COLO829 (cell line): ENCODE results near the gene ARHGAP15.

Experiments
- DNase-seq: peaks from one replicate; pipeline ENCODE4 v3.0.0; 2012; ENCODE audit warnings: low spot score

ARHGAP15 gene

DNA sequence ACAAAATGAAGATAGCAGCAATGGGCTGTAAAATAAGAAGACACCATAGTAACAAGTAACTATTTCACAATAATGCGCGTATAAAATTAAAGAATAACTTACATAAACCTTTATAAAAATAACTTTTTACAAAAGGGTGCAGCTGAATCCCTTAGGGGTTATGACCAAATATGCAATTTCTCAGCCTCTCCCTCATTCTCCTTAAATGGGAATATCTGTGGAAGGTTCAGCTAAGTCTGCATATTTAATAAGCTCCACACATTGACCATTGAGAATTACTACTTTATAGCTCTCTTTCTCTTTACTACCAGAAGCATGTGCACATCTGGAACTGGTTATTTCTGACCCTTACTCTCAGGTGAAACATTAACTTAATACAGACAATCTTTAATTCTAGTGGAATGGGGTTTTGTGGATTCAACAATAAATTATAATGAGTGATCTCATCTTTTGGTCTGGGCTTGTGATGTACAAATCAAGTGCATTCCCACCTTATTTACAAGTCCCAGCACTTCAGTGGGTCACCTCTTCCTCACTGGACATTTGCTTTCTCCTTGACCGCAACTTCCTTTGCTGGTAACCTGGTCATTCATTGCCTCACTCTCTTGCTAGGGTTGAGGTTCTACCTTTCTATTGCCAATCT lies 15.7 kb downstream of the ARHGAP15 start:
- no peak for DNase-seq

DNA sequence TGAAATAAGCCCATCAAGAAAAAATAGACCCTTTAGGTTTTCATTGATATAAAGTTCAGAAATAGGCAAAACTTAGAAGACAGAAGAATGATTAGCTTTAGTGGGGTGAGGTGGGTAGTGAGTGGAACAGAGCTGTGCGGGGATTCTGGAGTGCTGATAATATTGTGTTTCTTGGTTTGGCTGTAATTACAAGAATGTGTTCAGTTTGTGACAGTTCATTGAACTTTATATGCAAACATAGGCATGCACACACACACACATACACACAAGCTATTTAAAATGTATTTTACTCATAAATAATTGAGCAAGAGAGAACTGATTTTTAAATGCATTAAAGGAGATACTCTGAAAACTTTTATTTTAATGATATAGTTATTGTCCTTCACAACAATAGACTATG lies 17.1 kb downstream of the ARHGAP15 start:
- DNase-seq = no peak

DNA sequence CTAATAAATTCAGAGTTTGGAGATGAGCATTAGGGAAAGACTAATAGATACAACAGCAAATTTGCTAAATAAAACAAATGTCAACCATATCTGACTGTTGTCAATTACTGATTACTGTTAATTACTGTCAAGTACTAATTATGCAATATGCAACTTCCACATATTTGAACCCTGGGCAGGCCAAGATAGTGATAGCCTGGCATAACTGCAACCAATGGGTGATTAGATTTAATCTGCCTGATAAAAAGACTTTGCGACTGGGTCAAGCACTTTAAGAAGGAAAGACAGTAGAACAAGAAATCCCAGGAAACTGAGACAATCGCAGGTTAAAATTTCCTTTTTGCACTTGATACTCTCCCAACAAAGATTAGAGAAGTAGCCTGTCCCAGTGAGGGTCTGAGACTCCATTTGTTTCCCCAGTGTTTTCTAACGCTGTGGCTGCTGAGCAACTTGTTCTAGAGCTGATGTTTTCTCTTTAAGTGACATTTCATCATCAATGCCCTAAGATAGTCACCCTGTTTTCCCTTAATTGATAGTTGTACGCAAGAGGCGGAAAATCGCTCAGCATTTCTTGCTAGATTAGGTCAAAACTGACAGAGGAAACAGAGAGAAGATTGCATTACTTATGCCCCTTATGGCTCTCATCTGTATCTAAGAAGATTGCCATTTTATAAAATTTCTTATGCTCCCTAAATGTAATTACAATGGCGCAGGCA lies 17.8 kb downstream of the ARHGAP15 start:
- DNase-seq = no peak

DNA sequence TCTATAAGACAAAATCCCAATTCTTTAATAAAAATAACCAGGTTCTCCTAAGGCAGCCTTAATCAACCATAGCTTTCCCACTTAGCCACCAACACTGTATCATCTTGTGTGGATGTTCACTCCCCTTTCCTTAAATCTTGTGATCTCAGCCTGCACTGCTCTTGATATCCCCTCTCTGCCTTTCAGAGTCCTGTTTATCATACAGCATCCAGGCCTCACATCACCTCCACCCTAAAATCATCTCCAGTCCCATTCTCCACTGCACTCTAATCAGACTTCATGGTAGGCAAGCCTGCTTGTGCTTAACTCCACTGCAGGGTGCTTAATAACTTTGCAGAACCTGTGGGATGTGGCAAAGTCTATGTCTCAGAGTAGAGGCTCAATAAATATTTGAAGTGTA lies 18.8 kb downstream of the ARHGAP15 start:
- no peak for DNase-seq

DNA sequence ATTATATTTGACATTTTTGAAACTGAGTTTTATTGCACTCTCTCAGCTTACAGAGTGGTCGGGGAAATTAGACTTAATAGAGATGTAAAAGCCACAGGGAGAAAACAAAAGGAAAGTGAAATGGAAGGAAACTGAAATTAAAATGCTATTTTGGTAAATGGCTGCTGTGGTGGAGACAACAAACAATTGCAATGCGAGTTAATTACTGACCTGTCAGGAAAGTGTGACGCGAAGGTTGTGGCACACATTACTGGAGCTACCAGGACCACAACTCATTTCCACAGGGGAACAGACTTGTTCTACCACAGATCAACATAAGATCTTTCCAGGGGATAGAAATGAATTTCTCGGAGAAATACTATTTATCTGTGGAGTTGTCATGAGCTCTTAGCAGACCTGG lies 19.5 kb downstream of the ARHGAP15 start:
- no peak for DNase-seq

DNA sequence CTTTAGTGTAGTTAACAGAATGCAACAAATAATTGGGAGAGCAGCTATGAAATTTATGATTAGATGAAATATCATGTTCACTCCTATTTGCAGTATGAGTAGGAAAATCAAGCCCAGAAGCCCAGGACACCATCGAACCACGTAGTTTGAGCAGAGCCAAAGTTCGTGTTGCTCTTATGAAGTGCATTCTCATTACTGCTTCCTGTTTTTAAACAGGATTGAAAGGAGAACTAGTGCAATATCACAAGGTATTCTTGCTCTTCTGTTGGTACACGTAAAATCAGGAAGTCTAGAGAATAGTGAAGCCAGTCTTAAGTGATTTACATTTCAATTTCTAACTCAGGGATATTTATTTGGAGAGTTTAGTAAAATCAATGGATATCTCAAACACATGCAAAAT lies 21.1 kb downstream of the ARHGAP15 start:
- no peak for DNase-seq

DNA sequence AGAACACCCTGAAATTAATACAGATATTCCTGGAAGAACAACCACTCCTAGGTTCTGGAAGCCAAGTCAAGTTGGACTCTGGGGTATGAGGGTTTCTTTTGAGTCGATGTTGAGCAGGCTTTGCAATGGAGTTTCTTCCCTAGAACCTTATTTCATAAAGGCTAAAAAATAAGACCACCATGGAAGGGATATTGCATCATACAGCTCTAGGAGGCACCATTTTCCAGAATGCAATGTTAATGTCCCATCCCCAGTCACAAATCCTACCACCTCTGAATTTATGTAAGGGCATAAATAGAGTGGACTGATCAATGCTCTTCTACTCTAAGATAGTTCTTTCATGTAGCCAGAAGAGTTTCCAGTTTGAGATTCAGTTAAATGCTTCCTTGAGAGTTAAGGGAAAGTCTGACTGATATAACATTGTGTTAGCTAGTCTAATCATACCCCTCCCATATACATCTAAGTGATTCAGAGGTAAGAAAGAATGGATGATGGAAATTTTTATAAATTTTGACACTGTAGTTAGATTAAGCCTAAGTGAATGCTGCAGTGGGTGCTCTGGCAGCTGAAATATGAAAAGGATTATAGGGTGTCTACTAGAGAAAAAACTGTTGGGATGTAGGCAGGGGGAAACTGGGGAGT lies 22.0 kb downstream of the ARHGAP15 start:
- DNase-seq = no peak

DNA sequence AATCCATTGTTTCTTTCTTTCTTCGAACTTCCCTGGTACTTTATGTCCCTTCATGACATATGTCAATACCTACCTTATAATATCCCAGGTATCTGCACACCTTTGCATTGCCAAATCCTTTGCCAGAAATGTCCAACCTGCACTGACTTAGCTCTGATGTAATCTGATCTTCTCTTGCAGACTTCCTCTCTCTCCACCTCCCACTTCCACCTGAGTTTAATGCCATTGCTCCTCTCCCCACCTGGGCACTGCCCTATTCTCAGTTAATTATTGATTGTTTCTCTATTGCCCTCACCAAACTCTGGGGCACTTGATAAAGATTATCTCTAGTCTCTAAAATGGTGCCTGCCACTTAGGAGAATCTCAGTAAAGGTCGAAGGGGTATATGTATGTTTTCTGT lies 23.0 kb downstream of the ARHGAP15 start:
- DNase-seq = no peak

DNA sequence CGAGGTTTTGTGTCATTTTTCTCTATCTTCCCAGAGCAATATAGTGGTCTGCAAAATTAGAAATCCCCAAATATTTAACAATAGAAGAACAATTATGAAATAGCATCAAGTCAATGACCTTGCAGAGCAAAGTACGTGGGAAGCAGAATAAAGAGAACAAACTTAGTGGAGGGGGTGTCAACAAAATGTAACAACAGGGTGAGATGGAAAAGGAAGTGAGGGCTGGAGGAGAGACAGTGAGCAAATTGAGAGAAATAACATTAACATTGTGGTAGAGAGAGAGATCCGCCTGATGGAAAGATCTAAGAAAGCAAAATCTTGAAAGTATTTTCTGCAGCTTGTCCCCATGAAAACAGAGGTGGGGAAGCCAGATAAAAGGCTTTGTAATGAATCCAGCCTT lies 23.4 kb downstream of the ARHGAP15 start:
- no peak for DNase-seq

DNA sequence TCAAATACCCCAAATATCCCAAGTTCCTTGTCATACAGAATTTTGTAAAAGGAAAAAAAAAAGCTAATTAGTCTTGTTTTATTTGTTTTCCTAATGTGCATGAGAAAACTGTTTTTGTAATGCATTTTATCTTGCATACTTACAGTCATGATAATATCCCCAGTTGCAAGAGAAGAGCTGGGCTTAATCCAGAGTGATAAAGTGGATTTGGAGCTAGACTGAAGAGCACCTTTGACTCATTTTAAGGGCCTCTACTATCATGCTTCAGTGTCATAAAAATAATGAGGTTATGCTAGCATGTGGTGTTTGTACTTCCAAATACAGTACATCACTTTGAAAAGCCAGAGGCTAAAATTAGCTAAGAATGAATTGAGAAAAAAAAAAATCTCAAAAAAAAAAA lies 26.4 kb downstream of the ARHGAP15 start:
- DNase-seq = no peak

DNA sequence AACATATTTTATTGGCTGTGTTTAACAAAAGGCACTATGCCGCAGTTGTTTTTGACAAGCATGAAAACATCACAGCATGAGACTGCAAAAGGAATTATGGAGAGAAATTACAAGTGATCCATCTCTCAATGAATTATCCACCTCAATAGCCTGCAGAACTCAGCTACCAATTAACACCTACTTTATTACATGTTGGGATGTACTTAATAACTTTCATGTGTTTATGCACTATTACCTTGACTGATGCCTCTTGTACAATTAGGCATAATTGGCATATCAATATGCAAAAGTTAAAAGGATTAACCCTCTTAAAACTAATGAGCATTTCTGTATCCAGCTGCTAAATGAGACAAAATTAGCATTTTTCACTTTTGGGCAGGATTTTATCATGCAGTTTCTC lies 27.8 kb downstream of the ARHGAP15 start:
- no peak for DNase-seq

DNA sequence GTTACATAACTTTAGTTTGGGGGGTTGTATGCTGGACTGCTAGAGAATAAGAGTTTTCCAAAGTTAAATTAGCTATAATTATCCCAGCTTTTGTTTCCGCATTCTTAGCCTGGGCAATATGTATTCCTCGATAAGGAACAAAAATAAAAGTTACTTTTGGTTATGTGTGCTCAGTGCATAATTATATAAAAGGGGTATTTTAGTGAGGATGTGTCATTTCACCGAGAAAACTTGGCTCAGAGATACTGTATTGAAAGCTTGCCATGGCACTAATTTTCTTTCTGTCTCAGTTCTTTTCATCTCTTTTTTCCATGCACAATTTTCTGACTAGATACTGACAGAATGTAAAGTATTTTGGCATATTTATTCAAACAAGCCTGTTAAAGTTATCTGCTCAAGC lies 28.2 kb downstream of the ARHGAP15 start:
- DNase-seq = no peak

DNA sequence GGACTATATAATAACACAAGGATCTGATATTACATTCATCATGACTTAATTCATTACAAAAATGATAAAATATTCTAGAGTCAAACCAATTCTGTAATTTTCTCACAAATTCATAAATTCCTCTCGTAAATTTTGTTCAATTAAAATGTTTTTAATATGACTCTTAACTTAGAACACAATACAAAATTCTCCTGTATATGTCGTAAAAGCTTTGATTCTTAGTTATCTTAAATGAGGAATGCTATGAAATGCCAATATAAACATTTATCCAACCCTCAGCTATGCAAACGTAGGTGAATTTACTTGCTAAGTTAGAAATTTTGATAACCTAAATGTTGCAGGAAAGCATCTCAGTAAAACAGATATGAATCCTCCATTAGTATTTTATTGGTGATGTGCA lies 28.9 kb downstream of the ARHGAP15 start:
- no peak for DNase-seq

DNA sequence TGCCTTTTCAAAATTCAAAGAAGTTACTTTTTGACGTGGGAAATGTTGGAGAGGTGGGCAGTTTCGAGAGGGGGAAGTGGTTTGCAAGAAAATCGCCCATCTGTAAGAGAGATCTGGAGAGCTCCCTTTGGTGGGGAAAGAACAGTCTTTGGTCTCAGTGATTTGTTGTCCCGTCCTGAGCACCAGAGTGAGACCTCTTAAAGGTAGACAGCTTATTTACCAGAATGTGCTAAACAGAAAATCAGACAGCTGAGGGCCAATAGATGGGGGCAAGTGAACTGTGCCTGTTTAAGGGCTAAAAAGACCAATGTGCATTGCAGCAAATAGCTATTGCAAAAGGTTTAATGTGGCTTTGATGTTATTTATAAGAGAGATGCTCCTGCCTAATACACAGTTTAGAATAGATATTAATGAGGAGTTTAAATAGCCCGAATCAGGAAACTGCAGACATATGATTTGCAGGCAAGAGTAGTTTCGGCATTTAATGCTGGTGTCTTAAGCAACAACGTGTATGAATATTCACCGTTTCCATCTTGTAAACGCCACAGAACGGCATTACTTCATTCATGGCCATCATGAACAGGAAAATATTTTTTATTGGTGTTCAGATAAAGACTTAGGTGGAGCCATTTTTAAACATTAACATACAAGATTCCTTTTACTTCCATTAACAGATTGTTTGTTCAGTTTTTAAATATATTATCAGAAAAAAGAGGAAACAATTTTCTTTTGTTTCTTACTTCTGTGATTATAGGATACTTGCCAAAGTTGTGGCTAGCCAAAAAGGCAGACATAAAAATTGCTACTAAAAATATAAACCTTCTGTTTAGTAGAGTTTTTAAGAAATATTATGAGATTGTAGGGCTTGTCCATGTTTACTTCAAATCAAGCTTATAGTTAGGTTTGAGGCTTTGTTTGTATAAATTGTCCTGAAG lies 29.6 kb downstream of the ARHGAP15 start:
- no peak for DNase-seq

DNA sequence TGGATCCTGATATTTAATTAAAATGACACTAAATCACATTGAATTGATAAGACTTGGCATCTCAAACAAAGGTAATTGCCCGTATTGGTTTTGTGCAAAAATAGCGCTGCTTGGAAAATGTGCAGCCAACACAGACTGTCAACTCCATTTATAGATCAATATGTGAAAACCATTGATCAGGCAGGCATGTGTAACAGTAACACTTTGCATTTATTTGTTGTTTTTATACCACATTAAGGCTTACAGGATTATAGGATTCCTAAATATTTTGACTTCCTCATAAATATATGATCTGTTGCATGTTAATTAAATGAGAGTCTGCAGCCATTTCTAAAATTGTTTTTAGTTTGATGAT lies 30.2 kb downstream of the ARHGAP15 start:
- DNase-seq = no peak

DNA sequence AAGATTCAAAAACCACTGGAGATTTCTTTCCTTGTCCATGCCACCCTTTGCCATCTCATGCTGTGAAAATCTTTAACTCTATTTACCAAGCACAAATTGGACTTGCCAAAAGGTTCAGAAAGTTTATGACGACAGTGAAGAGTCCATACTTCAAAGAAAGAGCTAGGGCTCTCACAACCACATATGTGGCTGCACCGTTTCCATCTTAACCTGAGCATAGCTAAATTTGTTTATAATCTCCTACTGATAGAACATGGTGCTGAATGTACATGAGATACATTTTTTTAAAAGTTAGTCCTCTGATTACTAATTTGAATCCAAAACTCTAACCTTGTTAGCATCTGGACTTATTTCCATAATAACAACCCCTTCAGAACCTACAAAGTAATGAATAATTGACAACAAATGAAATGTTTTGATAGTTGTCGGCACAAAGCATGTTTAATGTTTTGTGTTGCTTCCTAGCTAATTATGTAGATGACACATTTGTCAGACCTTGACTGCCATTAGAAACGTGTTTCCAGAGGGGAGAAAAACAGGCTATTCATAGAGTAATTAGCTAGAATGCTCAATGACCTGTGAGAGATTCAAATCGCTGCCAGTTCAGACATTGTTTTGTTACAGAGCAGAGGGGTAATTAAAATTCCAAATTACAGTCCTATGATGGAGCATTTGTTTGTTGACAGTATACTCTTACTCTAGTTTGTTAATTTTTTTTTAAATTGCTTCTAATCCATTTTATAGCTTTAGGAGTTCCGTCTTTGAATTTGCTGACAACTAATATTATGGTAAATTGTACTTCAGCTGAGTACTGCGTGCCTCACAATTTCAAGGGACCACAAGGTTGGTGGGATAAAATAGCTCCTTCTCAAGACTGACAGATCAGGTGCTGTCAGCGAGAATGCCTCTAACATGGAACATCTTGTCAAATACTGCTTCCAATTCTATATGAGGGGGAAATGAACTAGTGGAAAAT lies 31.8 kb downstream of the ARHGAP15 start:
- DNase-seq = no peak

DNA sequence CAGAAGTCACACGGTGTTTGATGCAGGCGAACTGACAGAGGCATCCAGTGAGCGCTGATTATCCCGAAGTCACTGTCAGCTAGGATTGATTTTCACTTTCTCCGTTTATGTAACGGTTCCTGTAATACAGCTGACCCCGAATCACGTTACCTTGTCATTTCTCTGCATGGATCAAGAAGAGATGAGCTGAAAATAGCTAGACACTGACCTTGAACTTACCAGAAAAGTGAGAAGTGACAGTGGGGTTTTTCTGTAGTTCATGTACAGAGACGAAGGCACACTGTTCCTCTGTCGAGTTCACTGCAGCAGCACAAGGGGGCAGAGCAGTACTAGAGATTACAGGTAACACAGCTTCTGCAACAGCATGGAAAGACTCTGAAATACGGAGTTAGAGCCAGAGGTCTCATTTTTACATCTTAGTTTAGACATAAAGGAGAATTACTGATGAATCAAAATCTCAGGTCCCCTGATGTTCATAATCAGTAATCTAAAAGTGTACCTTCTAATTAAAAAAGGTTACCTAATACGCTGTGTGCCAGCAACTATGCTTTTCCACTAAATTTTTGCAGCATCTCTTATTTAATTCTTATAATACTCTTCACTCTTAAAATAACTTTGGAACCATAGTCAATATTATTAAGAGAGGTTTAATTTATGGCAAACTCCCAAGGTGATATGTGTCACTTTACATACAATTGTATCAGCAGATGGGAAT lies 33.1 kb downstream of the ARHGAP15 start:
- peak; percentile 12 for DNase-seq

DNA sequence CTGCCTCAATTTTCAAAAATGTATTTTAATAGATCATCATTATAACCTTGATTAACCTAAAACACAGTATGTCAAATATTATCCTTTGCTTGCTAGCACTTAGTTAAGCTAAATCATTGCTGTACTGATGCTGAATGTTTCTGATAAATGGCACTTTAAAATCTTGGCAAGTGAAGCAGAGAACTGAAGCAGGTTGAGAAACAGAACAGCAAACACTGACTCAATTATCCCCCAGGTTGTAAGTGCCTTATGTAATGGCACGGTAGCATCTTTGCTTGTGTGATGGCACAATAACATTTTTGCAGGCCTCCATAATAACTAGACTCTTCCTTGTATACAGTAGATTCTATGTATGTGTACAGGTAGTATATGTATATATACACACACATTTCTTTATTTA lies 33.8 kb downstream of the ARHGAP15 start:
- DNase-seq = no peak

DNA sequence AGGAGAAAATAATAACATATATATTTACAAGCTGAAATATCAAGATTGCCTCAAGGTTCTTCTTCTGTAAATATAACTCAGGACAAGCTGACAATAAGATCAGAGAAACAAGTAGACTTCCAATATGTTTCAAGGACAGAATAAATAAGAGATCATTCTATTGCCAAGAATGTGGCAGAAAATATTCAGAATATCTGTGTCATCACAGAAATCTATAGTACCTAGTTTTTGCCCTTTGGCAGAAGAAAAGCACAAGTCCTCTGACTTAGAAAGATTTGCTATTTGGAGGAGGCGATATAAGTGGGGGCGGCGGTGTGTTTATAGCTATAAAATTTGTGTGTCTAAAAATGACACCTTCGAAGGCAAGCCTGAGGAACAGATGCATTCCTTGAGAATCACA lies 34.3 kb downstream of the ARHGAP15 start:
- DNase-seq = no peak

DNA sequence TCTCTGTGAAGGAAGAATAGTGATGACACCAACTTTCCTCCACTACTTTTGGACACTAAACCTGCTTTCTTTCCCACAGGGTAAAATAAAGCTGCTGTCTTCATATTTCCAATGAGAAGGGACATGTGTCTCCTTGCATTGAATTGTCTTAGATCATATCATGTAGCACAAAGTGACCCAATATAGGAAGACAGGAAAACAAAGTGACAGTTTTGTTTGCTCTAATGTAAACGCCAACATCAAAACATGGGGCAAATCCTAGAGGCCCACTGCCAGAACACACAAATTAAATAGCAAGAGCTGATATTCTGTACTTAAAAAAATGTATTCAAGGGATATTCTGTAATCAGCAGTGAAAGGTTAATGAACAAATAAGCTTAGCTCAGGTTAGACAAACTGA lies 36.1 kb downstream of the ARHGAP15 start:
- DNase-seq = no peak

DNA sequence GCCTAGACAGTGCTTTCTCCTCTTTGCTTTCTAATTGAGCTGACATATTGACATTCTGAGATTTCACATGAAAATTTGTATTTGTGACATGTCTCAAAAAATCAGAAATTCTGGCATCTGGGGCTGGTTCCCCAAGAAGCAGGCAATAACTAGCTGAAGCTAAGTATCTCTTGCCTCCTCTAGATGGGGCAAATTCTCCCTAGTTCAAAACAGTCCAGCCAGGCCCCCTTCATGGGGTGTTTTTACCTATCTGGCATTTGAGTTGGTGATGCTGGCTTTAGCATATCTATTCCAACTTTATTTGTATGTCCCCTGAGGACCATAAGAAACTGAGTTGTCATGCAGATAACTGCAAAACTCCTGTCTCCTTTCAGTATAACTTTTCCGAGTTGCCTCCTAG lies 39.9 kb downstream of the ARHGAP15 start:
- DNase-seq = no peak
